Bladder microvascular endothelial cell (primary cell): ENCODE measurements around the gene HNRNPA1. TPM values are rescaled to one million over a fixed set of nuclear protein-coding genes. Genes with fewer than 3 reads are reported as not detected.

Source experiments
- total RNA-seq: library from RNA; depleted of rRNA; stranded (reverse); fragments of >200 nt; gene quantifications from 2 replicates; pipeline ENCODE4 v1.2.3, GENCODE V29; 2014

Gene HNRNPA1
- 328 and 377 TPM in 2 replicates for total RNA-seq

GRCh38 chr12:54280468-54281260 is at the start of gene HNRNPA1:
TSS of gene HNRNPA1 (plus strand) at chr12:54280726. CDS start at chr12:54280808, 82 bp downstream.

GRCh38 chr12:54279632-54280467 is 676 bp upstream of the HNRNPA1 start, which contains the start of gene CBX5:
TSS of gene CBX5 (minus strand) at chr12:54280122. CDS start at chr12:54257650, 22,472 bp downstream.

GRCh38 chr12:54300732-54301427 is 20.4 kb downstream of the HNRNPA1 start, which contains the start of gene NFE2:
TSS of gene NFE2 (minus strand) at chr12:54301015. CDS start at chr12:54295248, 5,767 bp downstream.

GRCh38 chr12:54324617-54325441 is 44.3 kb downstream of the HNRNPA1 start, which contains the start of gene COPZ1:
TSS of gene COPZ1 (plus strand) at chr12:54325131. CDS start at chr12:54325164, 33 bp downstream.

Other genes with a start within 250 kb of the HNRNPA1 start
- not detected in 2 replicates for gene HOXC5, start 247.7 kb upstream of the HNRNPA1 start, total RNA-seq
- gene HOXC4, start 226.9 kb upstream of the HNRNPA1 start, total RNA-seq = not detected in 2 replicates
- 13.1 and 18.6 TPM in 2 replicates for gene SMUG1, start 91.7 kb upstream of the HNRNPA1 start, total RNA-seq
- gene CBX5, start 604 bp upstream of the HNRNPA1 start, total RNA-seq = 24.3 and 54.2 TPM in 2 replicates
- gene NFE2, start 20.3 kb downstream of the HNRNPA1 start, total RNA-seq = not detected in 2 replicates
- 60.5 and 133 TPM in 2 replicates for gene COPZ1, start 44.4 kb downstream of the HNRNPA1 start, total RNA-seq
- gene GPR84, start 83.8 kb downstream of the HNRNPA1 start, total RNA-seq = 0.16 TPM in 1 of 2 replicates, not detected in the other
- 0.81 and 1.4 TPM in 2 replicates for gene ZNF385A, start 104.0 kb downstream of the HNRNPA1 start, total RNA-seq
- 361 and 600 TPM in 2 replicates for gene ITGA5, start 138.5 kb downstream of the HNRNPA1 start, total RNA-seq
- not detected in 2 replicates for gene GTSF1, start 192.9 kb downstream of the HNRNPA1 start, total RNA-seq
- gene NCKAP1L, start 217.0 kb downstream of the HNRNPA1 start, total RNA-seq = under 0.01 TPM in 1 of 2 replicates, not detected in the other